ENCODE measurements around the gene CEP170B. TPM values are rescaled to one million over a fixed set of nuclear protein-coding genes. Genes with fewer than 3 reads are reported as not detected.

The CEP170B gene
- total and polyA plus RNA-seq, 7 donors: 2.0 to 15.7 (median 6.3) TPM

GRCh38 chr14:104875412-104875751 lies 10.3 kb downstream of the CEP170B start:
- Histone ChIP-seq H3K4me3 (no peak overlapping the region), H3K27me3 (ENCODE audit: insufficient read depth in 3 of 3, low read length in 2 of 3) (no peaks in the 10 kb centered on the region), H3K27ac (no peak overlapping the region), H3K9me3 (no peaks in the 10 kb centered on the region), H3K4me1 (peaks cover 5% of the 10 kb centered on the region), H3K36me3 (ENCODE audit: insufficient read depth in 1 of 2, low read depth in 1 of 2) (peaks cover 0 to 20% of the 10 kb centered on the region in 2 donors)
- WGBS, 3 donors: 95 to 96% (median 95%) methylated on average over 13 of the region's 13 CpGs
- ATAC-seq (no peak), DNase-seq (no peak)
- TF ChIP-seq CTCF (IDR thresholded peaks at IDR 0.05): no peak
- intact Hi-C loops (cut with DNase I): no loop called here

GRCh38 chr14:104875811-104876210 lies 10.7 kb downstream of the CEP170B start:
- intact Hi-C loops (cut with DNase I): no loop called here
- TF ChIP-seq CTCF (IDR thresholded peaks at IDR 0.05): no peak
- H3K36me3 ChIP-seq (ENCODE audit: insufficient read depth in 1 of 2, low read depth in 1 of 2): peaks cover 0 to 24% of the 10 kb centered on the region in 2 donors
- no peak for ATAC-seq
- DNase-seq: peak; percentile 15 to 41
- H3K4me1 ChIP-seq: peaks cover 7% of the 10 kb centered on the region
- 95 to 97% (median 96%) methylated on average over 4 to 8 of the region's 8 CpGs for WGBS, 3 donors
- H3K27me3 ChIP-seq (ENCODE audit: insufficient read depth in 3 of 3, low read length in 2 of 3): no peaks in the 10 kb centered on the region
- H3K9me3 ChIP-seq: no peaks in the 10 kb centered on the region
- H3K27ac ChIP-seq: no peak overlapping the region
- no peak overlapping the region for H3K4me3 ChIP-seq

GRCh38 chr14:104876251-104876699 lies 11.2 kb downstream of the CEP170B start:
- TF ChIP-seq CTCF (IDR thresholded peaks at IDR 0.05): no peak
- H3K36me3 ChIP-seq (ENCODE audit: insufficient read depth in 1 of 2, low read depth in 1 of 2): peaks cover 0 to 24% of the 10 kb centered on the region in 2 donors

DNA sequence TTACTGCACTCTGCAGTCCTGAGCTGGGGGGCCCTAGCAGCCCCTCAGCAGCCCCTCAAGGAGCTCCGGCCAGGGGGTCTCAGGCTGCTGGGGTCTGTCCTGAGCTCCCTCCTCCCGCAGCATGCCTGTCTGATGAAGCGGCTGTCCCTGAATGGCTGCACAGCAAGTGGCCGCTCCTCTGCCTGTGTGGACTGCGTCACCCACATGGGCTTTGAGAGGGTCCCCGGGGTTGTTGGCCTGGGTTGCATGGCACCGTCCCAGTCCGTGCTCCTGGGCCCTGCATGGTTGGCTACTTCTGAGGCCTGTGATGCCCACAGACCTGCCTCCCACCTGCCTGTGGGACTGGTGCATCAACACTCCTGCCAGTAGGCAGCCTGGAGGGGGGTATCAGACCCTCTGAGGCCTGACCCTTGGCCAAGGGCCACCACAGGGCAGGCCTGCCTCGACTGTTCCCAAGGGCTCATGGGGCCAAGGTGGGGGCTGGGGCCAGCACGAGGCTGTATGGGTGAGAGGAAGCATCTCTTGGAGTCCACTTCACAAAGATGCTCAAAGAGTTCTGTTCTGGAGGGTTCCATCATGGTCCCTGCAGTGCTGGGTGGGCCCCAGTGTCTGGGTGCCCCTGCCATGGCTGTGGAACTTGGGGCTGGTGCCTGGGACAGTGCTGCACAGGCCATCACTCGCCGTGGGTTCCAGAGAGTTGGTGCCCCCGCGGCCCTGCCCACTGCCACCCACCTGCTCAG lies 12.2 kb downstream of the CEP170B start:
- 79 to 83% (median 82%) methylated on average over 13 to 14 of the region's 14 CpGs for WGBS, 3 donors
- ATAC-seq: no peak
- Histone ChIP-seq H3K4me3 (no peak overlapping the region), H3K4me1 (peaks cover 18% of the 10 kb centered on the region), H3K9me3 (no peaks in the 10 kb centered on the region), H3K36me3 (ENCODE audit: insufficient read depth in 1 of 2, low read depth in 1 of 2) (peaks cover 0 to 24% of the 10 kb centered on the region in 2 donors), H3K27me3 (ENCODE audit: insufficient read depth in 3 of 3, low read length in 2 of 3) (no peaks in the 10 kb centered on the region), H3K27ac (no peak overlapping the region)
- no peak for TF ChIP-seq CTCF (IDR thresholded peaks at IDR 0.05)
- intact Hi-C loops (cut with DNase I): no loop called here
- DNase-seq: peak; percentile 12 to 48

More at GRCh38 chr14:104876251-104876699, 11.2 kb downstream of the CEP170B start:
- Histone ChIP-seq H3K4me3 (no peak overlapping the region), H3K27ac (no peak overlapping the region), H3K4me1 (peaks cover 11% of the 10 kb centered on the region), H3K27me3 (ENCODE audit: insufficient read depth in 3 of 3, low read length in 2 of 3) (no peaks in the 10 kb centered on the region), H3K9me3 (no peaks in the 10 kb centered on the region)
- peak; percentile 50 to 84 (median 70) for ATAC-seq
- DNase-seq: peak; percentile 18 to 61
- intact Hi-C loops (cut with DNase I): no loop called here
- WGBS, 3 donors: 85 to 99% (median 87%) methylated on average over 7 to 8 of the region's 8 CpGs

All from psoas muscle (tissue), 8 donors.